Measurements from ENCODE around the gene PCBP3. TPM values are rescaled to one million over a fixed set of nuclear protein-coding genes. Genes with fewer than 3 reads are reported as not detected.

The PCBP3 gene
- total and polyA plus RNA-seq, 2 donors (not counting 3 experiments of a cell fraction or from before 2014, with no cell fraction given): 0.06 to 1.1 TPM

GRCh38 chr21:45969921-45970673 is 326.6 kb downstream of the PCBP3 start:
- CTCF ChIA-PET: interaction anchor here (0.8 to 5.1 kb wide), 4 partner anchors 11 to 183 kb away, joined by 3 to 78 read pairs (median 3); no protein-coding TSS in a partner anchor
- DNase-seq (ENCODE audit: low read depth, low spot score) (no peak), FAIRE-seq (no peak)
- POLR2A ChIA-PET: no interaction called here
- intact Hi-C loops (cut with micrococcal nuclease): loop anchor here (2.0 to 5.0 kb wide), 3 partner anchors 127 to 355 kb away; partner anchors contain the start of genes COL6A2, LSS and PCNT
- no peaks in the 10 kb centered on the region for H3K27me3 ChIP-seq (ENCODE audit: control insufficient read depth in 2 of 2, insufficient read depth in 2 of 2, low read length in 2 of 2)
- H4K20me1 ChIP-seq (replicated peaks; ENCODE audit: control insufficient read depth, extremely low read depth, insufficient read depth, low read length): no peaks in the 10 kb centered on the region
- BruUV-seq (replicated peaks): no TSS peak
- H3K36me3 ChIP-seq (ENCODE audit: control insufficient read depth in 2 of 2, extremely low read depth in 1 of 2, insufficient read depth in 2 of 2, low read length in 2 of 2): no peaks in the 10 kb centered on the region
- H3K4me1 ChIP-seq (ENCODE audit: control insufficient read depth, extremely low read depth, insufficient read depth, low read length): peaks cover 27% of the 10 kb centered on the region
- no peaks in the 10 kb centered on the region for H3K79me2 ChIP-seq (ENCODE audit: control insufficient read depth, insufficient read depth, low read length)
- H3K4me3 ChIP-seq (replicated peaks in 1 of 3; ENCODE audit: insufficient read depth in 1 of 3, low read depth in 1 of 3, low read length in 3 of 3): no peak overlapping the region
- H3K9me1 ChIP-seq (replicated peaks; ENCODE audit: control insufficient read depth, extremely low read depth, insufficient read depth, low read length): no peaks in the 10 kb centered on the region
- H3K27ac ChIP-seq (ENCODE audit: insufficient read depth, low read depth, low read length): no peak overlapping the region
- H2AFZ ChIP-seq (ENCODE audit: low read depth, low read length): no peak overlapping the region
- no peaks in the 10 kb centered on the region for H3K9me3 ChIP-seq (replicated peaks; ENCODE audit: control insufficient read depth, insufficient read depth, low read length)
- no peak overlapping the region for H3K4me2 ChIP-seq (ENCODE audit: insufficient read depth, low read length)
- no peak for TF ChIP-seq EZH2 (IDR thresholded peaks at IDR 0.05; ENCODE audit: borderline replicate concordance, low read depth, low read length, severe bottlenecking)
- no peak for TF ChIP-seq JUN (IDR thresholded peaks at IDR 0.05; ENCODE audit: borderline replicate concordance, insufficient read depth, insufficient read length, low read depth)
- TF ChIP-seq MAX (IDR thresholded peaks at IDR 0.05; ENCODE audit: insufficient read depth, insufficient read length): no peak
- no peak overlapping the region for H3K9ac ChIP-seq (replicated peaks; ENCODE audit: extremely low read depth, insufficient read depth, low read length)
- dilution Hi-C loops (cut with MboI; ENCODE audit: extremely low pct_ligation_motif_present, low sequenced_read_pairs): no loop called here

GRCh38 chr21:45970674-45971615 is 327.4 kb downstream of the PCBP3 start:
- TF ChIP-seq POLR2A (IDR thresholded peaks at IDR 0.05; ENCODE audit: low read depth, low read length) (no peak), POLR2AphosphoS5 (IDR thresholded peaks at IDR 0.05; ENCODE audit: insufficient read depth, low read depth, low read length) (no peak), CTCF (IDR thresholded peaks at IDR 0.05; ENCODE audit: extremely low read depth in 1 of 2, insufficient read depth in 1 of 2, low read depth in 1 of 2, low read length in 2 of 2) (peak; percentile 85 to 97), MAX (IDR thresholded peaks at IDR 0.05; ENCODE audit: insufficient read depth, insufficient read length) (no peak), JUN (IDR thresholded peaks at IDR 0.05; ENCODE audit: borderline replicate concordance, insufficient read depth, insufficient read length, low read depth) (no peak), GATA2 (IDR thresholded peaks at IDR 0.05; ENCODE audit: insufficient read depth, insufficient read length, low read depth, low read length) (no peak), EZH2 (IDR thresholded peaks at IDR 0.05; ENCODE audit: borderline replicate concordance, low read depth, low read length, severe bottlenecking) (no peak)
- peaks cover 29% of the 10 kb centered on the region for H3K4me1 ChIP-seq (ENCODE audit: control insufficient read depth, extremely low read depth, insufficient read depth, low read length)
- no peaks in the 10 kb centered on the region for H3K9me3 ChIP-seq (replicated peaks; ENCODE audit: control insufficient read depth, insufficient read depth, low read length)
- H3K27me3 ChIP-seq (ENCODE audit: control insufficient read depth in 2 of 2, insufficient read depth in 2 of 2, low read length in 2 of 2): no peaks in the 10 kb centered on the region
- no peaks in the 10 kb centered on the region for H4K20me1 ChIP-seq (replicated peaks; ENCODE audit: control insufficient read depth, extremely low read depth, insufficient read depth, low read length)
- H2AFZ ChIP-seq (ENCODE audit: low read depth, low read length): no peak overlapping the region
- DNase-seq (ENCODE audit: low read depth, low spot score) (peak; percentile 36), FAIRE-seq (no peak)
- H3K9ac ChIP-seq (replicated peaks; ENCODE audit: extremely low read depth, insufficient read depth, low read length): no peak overlapping the region
- no peak overlapping the region for H3K27ac ChIP-seq (ENCODE audit: insufficient read depth, low read depth, low read length)
- no peak overlapping the region for H3K4me2 ChIP-seq (ENCODE audit: insufficient read depth, low read length)
- H3K79me2 ChIP-seq (ENCODE audit: control insufficient read depth, insufficient read depth, low read length): no peaks in the 10 kb centered on the region
- intact Hi-C loops (cut with micrococcal nuclease) (loop anchor here (2.0 to 5.0 kb wide), 3 partner anchors 126 to 354 kb away; partner anchors contain the start of genes COL6A2, LSS and PCNT), dilution Hi-C loops (cut with MboI; ENCODE audit: extremely low pct_ligation_motif_present, low sequenced_read_pairs) (no loop called here)
- BruUV-seq (replicated peaks): no TSS peak
- H3K9me1 ChIP-seq (replicated peaks; ENCODE audit: control insufficient read depth, extremely low read depth, insufficient read depth, low read length): no peaks in the 10 kb centered on the region
- ChIA-PET POLR2A (no interaction called here), CTCF (interaction anchor here (1.3 to 5.1 kb wide), 3 partner anchors 15 to 182 kb away, joined by 3 to 78 read pairs (median 3); no protein-coding TSS in a partner anchor)
- H3K36me3 ChIP-seq (ENCODE audit: control insufficient read depth in 2 of 2, extremely low read depth in 1 of 2, insufficient read depth in 2 of 2, low read length in 2 of 2): no peaks in the 10 kb centered on the region
- no peak overlapping the region for H3K4me3 ChIP-seq (replicated peaks in 1 of 3; ENCODE audit: insufficient read depth in 1 of 3, low read depth in 1 of 3, low read length in 3 of 3)

Data from endothelial cell of umbilical vein (primary cell).